Uterus (tissue), 4 donors: ENCODE measurements around the gene NFE2L2. TPM values are rescaled to one million over a fixed set of nuclear protein-coding genes. Genes with fewer than 3 reads are reported as not detected.
"Not testable (repeated sequence)": the region's sequence is repeated elsewhere in the genome, so short reads cannot be mapped to it uniquely, and the experiment has no call there.

Experiments
- DNase-seq, 2 donors: peaks; one replicate each; pipeline ENCODE4 v3.0.0-alpha.2; 2019 to 2020
- H3K27ac ChIP-seq, 2 donors: fragments of 200-600 bp; sonication (generic); 1 replicate in 1 of 2; 2 replicates in 1 of 2; pipeline ENCODE4 v1.5.1; 2016 to 2018
- H3K27me3 ChIP-seq, 2 donors: fragments of 200-600 bp; sonication (generic); one replicate each; pipeline ENCODE4 v1.5.1; 2018 to 2019; ENCODE audit warnings: control low read depth in 1 of 2
- H3K36me3 ChIP-seq, 2 donors: fragments of 200-600 bp; sonication (generic); one replicate each; pipeline ENCODE4 v1.5.1; 2019; ENCODE audit warnings: control low read depth in 1 of 2
- H3K4me1 ChIP-seq, 2 donors: fragments of 200-600 bp; sonication (generic); one replicate each; pipeline ENCODE4 v1.5.1; 2018 to 2019; ENCODE audit warnings: control low read depth in 1 of 2
- H3K4me3 ChIP-seq, 2 donors: fragments of 200-600 bp; sonication (generic); 1 replicate in 1 of 2; 2 replicates in 1 of 2; pipeline ENCODE4 v1.5.1; 2018 to 2019; ENCODE audit warnings: mild to moderate bottlenecking in 1 of 2
- H3K9me3 ChIP-seq, 2 donors: fragments of 200-600 bp; sonication (generic); one replicate each; pipeline ENCODE4 v1.5.1; 2019; ENCODE audit warnings: control low read depth in 1 of 2
- POLR2A ChIP-seq, 2 donors: fragments of 450-650 bp; IDR thresholded peaks; one replicate each; pipeline ENCODE4 v1.6.1; 2016; ENCODE audit warnings: antibody characterized with exemption in 2 of 2, mild to moderate bottlenecking in 1 of 2, moderate library complexity in 1 of 2
- intact Hi-C: fragments of 100-400 bp; cut with DNase I; formaldehyde crosslinking; loops from one replicate; pipeline ENCODE4 v1.15.1; 2023; ENCODE audit warnings: low total_unique reads
- total RNA-seq, 4 donors: library from RNA; depleted of rRNA in 3 of 4; stranded (reverse); fragments of >200 nt in 3 of 4; gene quantifications; one replicate each; pipeline versions ENCODE4 v1.1.0 to v1.2.4, GENCODE V29; 2014 to 2023
- TF ChIP-seq, protein P1 (sequence below), 4 experiments: fragments of 200-600 bp in 2 of 4; fragments of 450-650 bp in 2 of 4; sonication (generic) in 2 of 4; IDR thresholded peaks; one replicate each; pipeline ENCODE4 v1.5.1; 2016 to 2019; ENCODE audit warnings: antibody characterized with exemption in 4 of 4, mild to moderate bottlenecking in 2 of 4, moderate library complexity in 1 of 4
- donor health status: DM: yes; HTN: yes; CAD: no.

Gene NFE2L2
- 100 to 1,000 TPM in 1 of 4 donors, 10 to 100 TPM in 3; 53.0 to 148 (median 90.0) TPM for total RNA-seq

DNA sequence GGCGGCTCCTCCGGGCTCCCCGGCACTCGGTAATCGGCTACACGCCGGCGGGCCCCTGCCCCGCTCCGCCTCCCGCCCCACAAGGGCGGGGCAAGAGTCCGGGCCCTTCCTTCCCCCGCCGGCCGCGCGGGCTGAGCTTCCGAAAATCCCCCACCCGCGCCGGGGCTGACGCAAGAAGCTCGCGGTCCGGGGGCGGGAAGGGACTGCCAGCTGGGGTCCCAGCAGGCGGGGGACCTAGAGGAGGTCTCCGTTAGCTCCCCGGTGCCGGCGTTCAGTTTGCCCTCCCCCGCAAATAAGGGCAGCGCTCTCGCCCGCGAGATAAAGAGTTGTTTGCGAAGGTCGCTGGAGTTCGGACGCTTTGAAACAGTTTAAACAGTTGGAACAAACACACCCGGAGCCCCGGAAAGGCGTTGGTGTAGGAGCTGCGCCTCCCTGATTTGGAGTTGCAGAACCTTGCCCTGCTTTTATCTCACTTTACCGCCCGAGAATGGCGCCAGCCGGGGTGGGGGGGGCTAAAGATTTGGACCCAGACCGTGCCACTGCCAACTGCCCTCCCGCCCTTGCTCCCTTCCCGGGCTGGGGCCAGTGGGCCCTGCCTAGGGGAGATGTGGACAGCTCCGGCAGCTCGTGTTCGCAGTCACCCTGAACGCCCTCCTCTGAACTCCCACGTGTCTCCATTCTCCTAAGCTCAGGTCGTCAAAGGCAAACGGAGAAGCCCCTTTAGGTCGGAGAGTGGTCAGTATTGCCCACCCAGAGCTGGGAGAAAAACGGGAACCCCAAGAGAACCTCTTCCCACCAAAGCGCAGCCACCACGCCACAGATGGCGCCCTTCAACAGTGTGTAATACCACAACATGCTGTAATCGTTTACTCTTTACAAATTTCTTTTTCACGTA is at the start of gene NFE2L2:
NFE2L2 (minus strand) TSS at position 35 of the 895 bp plus-strand sequence. CDS start 151 bp downstream, outside the sequence.
- peak; percentile 94 to 96 for DNase-seq
- Histone ChIP-seq H3K4me3 (peak within 1 kb of the TSS; percentile 78 to 88), H3K27ac (peak within 1 kb of the TSS; percentile 99 to 100), H3K9me3 (no peaks in the 10 kb centered on the region), H3K4me1 (peaks cover 4 to 9% of the 10 kb centered on the region in 2 donors), H3K27me3 (no peaks in the 10 kb centered on the region), H3K36me3 (no peaks in the 10 kb centered on the region)
- intact Hi-C loops, result loop anchor here (5.0 to 10.0 kb wide), 2 partner anchors 53 to 1140 kb away; partner anchors contain the start of genes HNRNPA3, HOXD8 and HOXD9
- TF ChIP-seq, protein P1, sequence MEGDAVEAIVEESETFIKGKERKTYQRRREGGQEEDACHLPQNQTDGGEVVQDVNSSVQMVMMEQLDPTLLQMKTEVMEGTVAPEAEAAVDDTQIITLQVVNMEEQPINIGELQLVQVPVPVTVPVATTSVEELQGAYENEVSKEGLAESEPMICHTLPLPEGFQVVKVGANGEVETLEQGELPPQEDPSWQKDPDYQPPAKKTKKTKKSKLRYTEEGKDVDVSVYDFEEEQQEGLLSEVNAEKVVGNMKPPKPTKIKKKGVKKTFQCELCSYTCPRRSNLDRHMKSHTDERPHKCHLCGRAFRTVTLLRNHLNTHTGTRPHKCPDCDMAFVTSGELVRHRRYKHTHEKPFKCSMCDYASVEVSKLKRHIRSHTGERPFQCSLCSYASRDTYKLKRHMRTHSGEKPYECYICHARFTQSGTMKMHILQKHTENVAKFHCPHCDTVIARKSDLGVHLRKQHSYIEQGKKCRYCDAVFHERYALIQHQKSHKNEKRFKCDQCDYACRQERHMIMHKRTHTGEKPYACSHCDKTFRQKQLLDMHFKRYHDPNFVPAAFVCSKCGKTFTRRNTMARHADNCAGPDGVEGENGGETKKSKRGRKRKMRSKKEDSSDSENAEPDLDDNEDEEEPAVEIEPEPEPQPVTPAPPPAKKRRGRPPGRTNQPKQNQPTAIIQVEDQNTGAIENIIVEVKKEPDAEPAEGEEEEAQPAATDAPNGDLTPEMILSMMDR (IDR thresholded peaks at IDR 0.05), result peak; percentile 27 to 69 (median 38)
- peak; percentile 95 to 99 for TF ChIP-seq POLR2A (IDR thresholded peaks at IDR 0.05)

DNA sequence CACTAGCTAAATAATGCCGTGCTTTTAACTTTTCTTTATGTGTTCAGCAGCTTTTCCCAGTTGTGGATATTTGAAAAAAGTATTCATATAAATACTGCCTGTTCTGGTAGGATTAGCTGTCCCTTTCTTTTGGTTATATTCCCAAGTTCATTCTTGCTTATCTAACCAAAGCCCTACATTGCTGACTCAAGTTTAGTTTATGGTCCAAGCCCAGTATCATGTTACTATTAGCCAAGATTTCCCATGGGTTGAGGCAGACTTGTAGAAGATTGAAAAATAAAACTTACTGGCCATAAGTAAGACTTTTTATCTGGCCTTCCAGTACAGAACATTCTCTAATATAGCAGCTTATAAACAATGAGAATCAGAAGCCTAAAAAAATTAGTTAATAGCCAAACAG is 49.7 kb upstream of the NFE2L2 start:
- TF ChIP-seq, protein P1 (IDR thresholded peaks at IDR 0.05), result no peak
- no peak for TF ChIP-seq POLR2A (IDR thresholded peaks at IDR 0.05)
- intact Hi-C loops, result no loop called here
- H3K27ac ChIP-seq, result peak overlapping the region in 1 of 2 donors; percentile 2
- DNase-seq, result no peak
- H3K9me3 ChIP-seq, result no peaks in the 10 kb centered on the region
- no peak overlapping the region for H3K4me3 ChIP-seq
- H3K36me3 ChIP-seq, result no peaks in the 10 kb centered on the region
- H3K27me3 ChIP-seq, result no peaks in the 10 kb centered on the region
- H3K4me1 ChIP-seq, result no peaks in the 10 kb centered on the region

DNA sequence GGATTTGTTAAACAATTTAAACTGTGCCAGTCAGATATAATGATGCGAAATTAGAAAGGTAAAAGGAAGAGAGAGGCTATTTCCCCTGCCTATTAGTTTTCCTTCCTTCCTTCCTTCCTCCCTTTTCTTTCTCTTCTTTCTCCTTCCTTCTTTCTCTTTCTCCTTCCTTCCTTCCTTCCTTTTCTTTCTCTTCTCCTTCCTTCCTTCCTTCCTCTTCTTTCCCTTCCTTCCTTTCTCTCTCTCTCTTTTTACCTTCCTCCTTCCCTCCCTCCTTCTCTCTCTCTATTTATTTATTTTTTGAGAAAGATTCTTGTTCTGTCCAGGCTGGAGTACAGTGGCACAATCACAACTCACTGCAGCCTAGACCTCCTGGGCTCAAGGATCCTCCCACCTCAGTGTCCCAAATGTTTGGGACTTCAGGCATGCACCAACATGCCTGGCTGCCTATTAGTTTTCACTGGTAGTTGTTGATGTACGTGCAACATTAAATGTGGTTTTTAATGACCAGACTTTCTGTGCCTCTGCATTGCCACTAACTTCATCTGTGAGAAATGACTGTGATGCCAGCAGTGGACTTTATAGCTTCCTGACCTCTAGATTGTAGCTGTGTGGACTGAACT is 48.7 kb upstream of the NFE2L2 start:
- TF ChIP-seq, protein P1 (IDR thresholded peaks at IDR 0.05), result no peak
- TF ChIP-seq POLR2A (IDR thresholded peaks at IDR 0.05), result no peak
- DNase-seq, result no peak
- H3K36me3 ChIP-seq, result no peaks in the 10 kb centered on the region

DNA sequence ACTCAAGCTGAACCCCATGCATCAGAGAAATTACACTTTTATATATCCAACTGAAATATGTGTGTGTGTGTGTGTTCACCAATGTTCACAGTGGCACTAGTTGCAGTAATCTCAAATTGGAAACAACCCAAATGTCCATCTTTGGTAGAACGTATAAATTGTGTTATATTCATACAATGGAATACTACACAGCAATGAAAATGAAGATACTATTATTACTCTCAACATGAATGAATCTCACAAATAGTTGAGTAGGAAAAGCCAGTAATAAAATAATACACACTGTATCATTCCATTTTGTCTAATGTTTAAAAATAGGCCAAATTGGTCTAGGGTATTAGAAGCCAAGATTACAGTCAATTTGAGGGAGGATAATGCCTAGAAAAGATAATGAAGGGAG is 48.0 kb upstream of the NFE2L2 start:
- Histone ChIP-seq H3K27ac (no peak overlapping the region), H3K36me3 (no peaks in the 10 kb centered on the region), H3K4me1 (peaks cover 0 to under 1% of the 10 kb centered on the region in 2 donors), H3K9me3 (no peaks in the 10 kb centered on the region), H3K4me3 (no peak overlapping the region), H3K27me3 (no peaks in the 10 kb centered on the region)
- no peak for TF ChIP-seq POLR2A (IDR thresholded peaks at IDR 0.05)
- TF ChIP-seq, protein P1 (IDR thresholded peaks at IDR 0.05), result no peak
- DNase-seq, result no peak
- intact Hi-C loops, result no loop called here

More for the DNA sequence above, 48.7 kb upstream of the NFE2L2 start:
- no peak overlapping the region for H3K27ac ChIP-seq
- H3K4me3 ChIP-seq, result no peak overlapping the region
- H3K4me1 ChIP-seq, result no peaks in the 10 kb centered on the region
- H3K9me3 ChIP-seq, result no peaks in the 10 kb centered on the region
- intact Hi-C loops, result no loop called here
- no peaks in the 10 kb centered on the region for H3K27me3 ChIP-seq

DNA sequence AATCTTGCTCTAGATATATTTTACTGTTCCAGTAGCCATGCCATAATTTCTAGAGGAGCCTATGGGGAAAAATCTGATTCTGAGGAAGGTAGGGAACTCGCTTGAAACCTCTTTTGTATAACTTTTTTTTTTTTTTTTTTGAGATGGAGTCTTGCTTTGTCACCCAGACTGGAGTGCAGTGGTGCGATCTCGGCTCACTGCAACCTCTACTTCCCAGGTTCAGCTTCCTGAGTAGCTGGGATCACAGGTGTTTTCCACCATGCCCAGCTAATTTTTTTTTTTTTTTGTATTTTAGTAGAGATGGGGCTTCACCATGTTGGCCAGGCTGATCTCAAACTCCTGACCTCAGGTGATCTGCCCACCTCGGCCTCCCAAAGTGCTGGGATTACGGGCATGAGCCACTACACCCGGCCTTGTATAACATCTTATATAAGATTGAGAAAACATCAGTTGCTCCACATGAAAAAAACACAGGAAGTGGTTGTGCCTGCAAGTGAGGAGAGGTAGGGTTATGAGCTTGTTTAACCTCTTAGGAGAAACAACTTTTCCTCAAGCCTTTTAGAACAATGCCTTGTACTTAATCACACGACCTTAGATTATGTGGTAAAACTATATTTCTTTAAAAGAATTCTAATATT is 45.3 kb upstream of the NFE2L2 start:
- not testable (repeated sequence) for H3K4me1 ChIP-seq

More for the DNA sequence above, 45.3 kb upstream of the NFE2L2 start:
- H3K4me3 ChIP-seq, H3K36me3 ChIP-seq, H3K27ac ChIP-seq, DNase-seq, H3K27me3 ChIP-seq, intact Hi-C loops, H3K9me3 ChIP-seq: not testable (repeated sequence)
